HG03342 (cell line): Measurements from ENCODE around the gene TTC9B.

Experiments
- ATAC-seq: cut with Tn5 transposase; IDR thresholded peaks from one replicate; pipeline ENCODE4 v1.9.1; 2021; ENCODE audit warnings: mild to moderate bottlenecking, moderate library complexity; ENCODE audit not compliant: unreplicated experiment

The TTC9B gene

DNA sequence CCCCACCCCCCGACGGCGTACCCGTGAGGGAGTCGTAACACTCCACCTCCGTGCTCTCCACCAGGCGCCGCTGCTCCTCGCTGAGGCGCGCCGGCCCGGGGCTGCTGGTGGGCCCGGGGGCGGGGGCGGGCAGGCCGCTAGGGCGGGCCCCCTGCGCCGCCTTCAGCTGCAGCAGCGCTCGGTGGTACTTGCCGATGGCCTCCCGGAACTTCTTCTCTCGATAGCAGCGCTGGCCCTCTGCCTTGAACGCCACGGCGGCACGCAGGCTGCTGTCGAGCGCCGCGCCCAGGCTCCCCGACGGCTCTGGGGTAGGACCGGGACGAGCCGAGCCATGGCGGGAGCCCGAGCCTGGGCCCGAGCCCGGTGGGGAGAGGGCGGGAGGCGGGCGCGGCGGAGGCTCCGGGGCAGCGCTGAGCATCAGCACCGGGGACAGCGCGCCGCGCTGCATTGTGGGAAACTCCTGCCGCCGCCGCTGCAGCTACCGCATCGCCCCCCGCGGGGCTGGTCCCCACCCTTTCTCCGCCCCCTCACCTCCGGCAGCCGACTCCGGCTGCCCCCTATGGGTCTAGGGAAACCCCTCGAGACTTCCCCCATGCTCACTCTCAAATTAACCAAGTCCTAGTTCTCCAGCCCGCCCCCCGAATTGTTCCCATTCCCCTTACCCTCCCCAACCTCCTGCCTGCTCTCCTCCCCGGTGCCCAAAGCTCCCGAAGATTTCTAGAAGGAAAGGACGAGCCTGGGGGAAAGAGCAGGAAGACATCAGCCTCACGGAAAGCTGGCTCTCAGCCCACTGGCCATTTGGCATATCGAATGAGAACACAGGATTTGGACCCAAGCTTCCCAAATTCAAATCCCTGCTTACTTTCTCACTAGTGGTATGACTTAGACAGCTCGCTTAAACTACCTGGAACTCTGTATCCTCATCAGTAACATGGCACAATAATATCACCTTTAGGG lies at the start of gene TTC9B:
Gene TTC9B, minus strand, starts transcription at position 451 of the 957 bp plus-strand sequence. Its CDS starts 3 bp downstream, at position 448.
- no peak for ATAC-seq

DNA sequence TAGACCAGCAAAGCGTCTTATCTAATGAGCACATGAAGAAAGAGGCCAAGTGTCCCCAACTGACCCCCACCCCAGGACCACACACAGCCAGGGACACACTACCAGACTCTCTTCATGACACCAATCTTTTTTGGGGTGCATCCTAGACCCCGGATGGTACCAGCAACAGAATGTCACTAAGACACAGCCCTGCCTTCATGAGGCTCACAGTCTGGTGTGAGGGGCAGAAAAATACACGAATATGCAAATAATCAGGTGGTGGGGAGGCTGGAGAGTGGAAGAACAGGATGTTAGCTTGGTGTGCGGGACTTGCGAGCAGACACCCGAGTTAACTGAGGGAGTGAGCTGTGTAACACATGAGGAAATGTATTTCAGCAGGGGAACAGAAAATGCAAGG lies 49.4 kb upstream of the TTC9B start:
- no peak for ATAC-seq

- ATAC-seq = no peak
Observed at GRCh38 chr19:40266912-40267600, 48.9 kb upstream of the TTC9B start.

DNA sequence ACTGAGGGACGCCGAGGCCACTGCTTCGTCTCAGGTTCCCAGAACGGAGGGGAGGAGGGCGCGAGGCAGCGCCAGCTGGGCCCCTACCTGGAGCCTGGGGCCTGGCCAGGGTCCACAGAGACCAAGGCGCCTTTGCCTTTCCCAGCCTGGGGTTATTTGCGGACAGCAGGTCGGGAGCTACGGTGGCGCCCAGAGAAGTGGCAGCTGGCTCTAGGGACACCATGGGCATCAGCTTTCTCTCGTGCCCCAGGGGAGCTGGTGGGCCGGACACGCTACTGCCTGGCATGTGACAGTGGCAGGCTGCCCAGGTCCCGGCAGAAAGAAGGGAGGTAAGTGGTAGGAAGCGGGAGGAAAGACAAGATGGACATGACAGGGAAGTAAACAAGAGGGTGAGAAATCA lies 47.9 kb upstream of the TTC9B start:
- ATAC-seq = no peak

- ATAC-seq = no peak
Observed at GRCh38 chr19:40265763-40266099, 47.5 kb upstream of the TTC9B start.

DNA sequence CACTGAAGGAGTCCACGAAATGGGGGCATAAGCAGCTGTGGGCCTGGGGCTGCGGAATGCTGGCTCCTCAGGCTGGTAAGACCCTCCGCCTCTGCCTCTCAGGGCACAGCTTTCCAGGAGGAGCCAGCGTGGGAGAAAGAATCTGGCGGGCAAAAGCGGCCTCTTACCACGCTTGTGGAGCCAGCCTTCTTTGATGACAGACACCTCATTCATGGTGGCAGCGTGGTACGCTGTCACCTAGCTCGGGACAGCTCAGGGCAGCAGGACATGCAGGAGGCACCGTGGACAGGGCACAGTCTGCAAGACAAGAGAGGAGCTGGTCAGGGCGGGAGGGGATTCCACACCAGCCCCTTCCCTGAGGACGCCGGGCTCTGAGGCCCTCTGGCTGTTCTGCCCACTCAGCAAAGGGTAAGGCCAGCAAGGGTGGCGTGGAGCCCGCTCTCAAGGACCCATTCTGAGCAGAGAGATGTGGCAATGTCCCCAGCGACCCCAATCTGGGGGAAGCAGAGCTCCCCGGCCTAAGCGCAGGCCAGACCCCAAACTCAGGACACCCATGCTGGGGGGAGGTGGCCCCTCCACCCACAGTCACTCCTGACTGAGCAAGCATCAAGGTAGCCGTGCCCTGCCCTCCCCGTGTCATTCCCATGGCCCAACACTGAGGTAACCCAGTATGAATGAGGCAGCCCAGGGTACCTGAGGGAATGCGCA lies 47.0 kb upstream of the TTC9B start:
- no peak for ATAC-seq

DNA sequence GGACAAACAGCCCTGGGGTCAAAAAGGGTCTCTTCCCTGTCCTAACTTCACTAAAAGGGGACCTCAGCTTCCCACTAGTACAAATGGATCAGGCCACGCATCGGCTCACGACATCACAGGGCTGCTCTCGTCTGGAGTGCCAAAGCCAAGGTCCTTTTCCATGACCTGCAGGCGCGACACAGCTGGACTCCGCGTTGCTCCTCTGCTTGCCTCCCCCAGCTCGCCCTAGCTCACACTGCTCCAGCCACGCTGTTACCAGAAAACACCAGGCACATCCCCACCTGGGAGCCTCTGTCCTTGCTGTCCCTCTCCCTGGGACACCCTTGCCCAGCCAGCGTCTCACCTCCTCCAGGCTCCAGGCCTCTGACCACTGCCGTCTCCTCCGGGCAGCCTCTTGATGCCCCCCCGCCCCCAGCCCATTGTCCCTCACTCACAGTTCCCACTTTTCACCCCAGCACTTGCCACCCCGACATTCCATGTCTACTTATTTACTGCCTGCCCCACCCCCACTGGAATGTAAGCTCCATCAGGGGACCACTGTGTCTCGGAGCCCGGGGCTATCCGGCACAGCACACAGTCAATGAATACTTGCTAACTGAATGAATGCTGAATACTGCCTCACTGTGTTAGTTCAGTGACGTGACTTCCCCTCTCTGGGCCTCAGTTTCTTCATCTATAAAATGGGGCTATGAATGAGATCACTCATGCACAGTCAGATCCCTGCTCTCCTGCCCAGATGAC lies 46.3 kb upstream of the TTC9B start:
- no peak for ATAC-seq

GRCh38 chr19:40263440-40264313 lies 45.5 kb upstream of the TTC9B start:
- no peak for ATAC-seq

- ATAC-seq = no peak
Observed at GRCh38 chr19:40262422-40262821, 44.2 kb upstream of the TTC9B start.

DNA sequence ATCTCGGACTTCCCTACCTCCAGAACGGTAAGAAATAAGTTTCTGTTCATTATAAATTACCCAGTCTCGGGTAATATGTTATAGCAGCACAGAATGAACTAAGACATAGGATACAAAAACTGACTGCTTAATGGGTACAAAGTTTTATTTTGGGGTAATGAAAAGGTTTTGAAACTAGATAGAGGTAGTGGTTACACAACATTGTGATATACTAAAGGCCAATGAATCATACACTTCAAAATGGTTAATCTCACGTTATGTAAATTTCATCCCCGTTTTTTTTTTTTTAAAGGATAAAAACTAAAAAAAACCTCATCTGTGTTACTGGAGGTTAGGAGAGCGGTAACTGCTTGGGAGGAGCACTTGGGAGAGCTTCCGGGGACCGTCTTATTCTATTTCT lies 43.4 kb upstream of the TTC9B start:
- ATAC-seq = no peak

DNA sequence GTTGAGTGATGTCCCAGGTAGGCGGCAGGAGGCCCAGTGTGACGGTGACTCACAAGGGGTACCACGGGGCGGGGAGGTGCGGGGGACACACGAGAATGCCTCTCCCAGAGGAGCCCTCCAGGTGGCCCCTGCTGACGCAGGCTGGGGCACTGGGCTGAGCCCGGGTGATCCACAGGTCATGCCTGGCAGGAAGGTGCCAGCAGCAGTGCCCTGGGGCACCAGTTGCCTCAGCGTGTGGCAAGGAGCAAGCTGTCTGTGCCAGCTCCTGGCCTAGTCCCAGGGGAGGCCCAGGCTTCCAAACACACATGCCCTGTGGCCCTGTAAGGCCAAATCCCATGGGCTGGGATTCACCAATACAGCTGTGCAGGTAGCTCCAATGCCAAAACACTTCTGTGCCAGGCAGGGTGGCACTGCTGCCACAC lies 38.9 kb upstream of the TTC9B start:
- ATAC-seq = no peak

GRCh38 chr19:40256512-40256911 lies 38.3 kb upstream of the TTC9B start:
- no peak for ATAC-seq

GRCh38 chr19:40255619-40256166 lies 37.5 kb upstream of the TTC9B start:
- ATAC-seq = no peak

DNA sequence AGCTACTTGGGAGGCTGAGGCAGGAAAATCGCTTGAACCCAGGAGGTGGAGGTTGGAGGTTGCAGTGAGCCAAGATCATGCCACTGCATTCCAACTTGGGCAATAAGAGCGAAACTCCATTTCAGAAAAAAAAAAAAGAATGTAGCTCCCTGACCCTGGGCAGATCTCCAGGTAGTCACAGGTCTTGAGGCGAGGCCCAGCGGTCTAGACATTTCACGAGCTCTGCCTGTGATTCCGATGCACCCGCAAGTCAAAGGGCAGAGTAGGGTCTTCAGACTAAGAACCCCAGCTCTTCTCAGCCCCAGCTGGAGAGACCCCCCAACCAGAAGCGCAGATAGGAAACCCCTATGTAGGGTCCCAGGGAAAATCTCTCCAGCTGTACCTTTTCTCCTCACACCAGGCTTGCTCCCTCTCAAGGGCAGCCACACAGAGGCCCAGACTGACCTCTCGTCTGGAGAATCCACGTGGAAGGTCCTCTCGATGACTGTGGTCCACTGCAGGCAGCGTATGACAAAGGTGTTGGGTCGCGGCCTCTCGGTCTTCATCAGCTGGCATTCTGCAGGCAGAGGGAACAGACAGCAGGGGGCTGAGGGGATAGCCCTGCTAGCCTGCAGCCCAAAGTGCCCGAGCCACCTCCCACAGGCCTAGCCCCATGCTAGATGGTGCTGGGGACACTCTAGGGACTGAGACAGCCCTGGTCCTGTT lies 36.7 kb upstream of the TTC9B start:
- no peak for ATAC-seq

GRCh38 chr19:40253611-40254092 lies 35.5 kb upstream of the TTC9B start:
- no peak for ATAC-seq

DNA sequence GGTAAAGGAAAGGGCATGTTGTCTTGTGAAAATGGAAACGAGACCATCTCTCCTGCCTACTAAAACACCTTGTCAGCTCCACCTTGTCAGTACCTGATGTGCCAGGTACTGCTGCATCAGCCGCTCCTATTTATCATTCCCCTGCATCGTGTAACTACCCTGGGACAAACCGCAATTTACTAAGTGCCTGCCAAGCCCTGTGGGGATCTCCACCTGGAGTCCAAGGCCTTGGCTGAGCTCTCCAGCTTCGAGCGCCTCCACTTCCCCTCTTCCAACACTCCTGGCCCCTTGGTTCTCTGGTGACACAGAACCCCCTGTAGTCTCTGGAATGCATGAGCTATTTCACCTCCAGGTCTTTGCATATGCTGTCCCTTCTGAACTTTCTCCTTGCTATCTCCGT lies 34.2 kb upstream of the TTC9B start:
- no peak for ATAC-seq

- ATAC-seq = no peak
Observed at GRCh38 chr19:40251991-40252390, 33.8 kb upstream of the TTC9B start.

- ATAC-seq = no peak
Observed at GRCh38 chr19:40251244-40251643, 33.1 kb upstream of the TTC9B start.

DNA sequence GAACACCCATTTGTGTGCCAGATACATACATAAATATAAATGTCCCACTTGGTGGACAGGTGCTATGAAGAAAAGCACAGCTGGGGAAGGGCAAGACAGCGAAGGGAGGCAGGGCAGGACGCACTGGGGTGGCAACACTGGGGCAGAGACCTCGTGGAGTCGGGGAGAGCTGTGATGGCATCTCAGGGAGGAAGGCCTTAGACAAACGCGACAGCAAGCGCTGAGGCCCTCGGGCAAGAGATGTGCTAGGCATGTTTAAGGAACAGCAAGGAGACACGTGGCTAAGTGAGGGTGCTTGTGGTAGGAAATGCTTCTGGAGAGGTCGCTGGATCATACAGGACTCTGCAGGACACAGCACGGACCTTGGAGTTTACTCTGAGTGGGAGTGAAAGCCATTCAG lies 31.6 kb upstream of the TTC9B start:
- ATAC-seq = no peak
